Measurements from ENCODE around the gene NDUFS1. TPM values are rescaled to one million over a fixed set of nuclear protein-coding genes. Genes with fewer than 3 reads are reported as not detected.
"Not testable (repeated sequence)": the region's sequence is repeated elsewhere in the genome, so short reads cannot be mapped to it uniquely, and the experiment has no call there.

Gene NDUFS1
- total and polyA plus RNA-seq, 10 of the 15 experiments (the other 5 are each of a cell fraction or from before 2014, with no cell fraction given), result 62.6 to 108 (median 90.4) TPM

DNA sequence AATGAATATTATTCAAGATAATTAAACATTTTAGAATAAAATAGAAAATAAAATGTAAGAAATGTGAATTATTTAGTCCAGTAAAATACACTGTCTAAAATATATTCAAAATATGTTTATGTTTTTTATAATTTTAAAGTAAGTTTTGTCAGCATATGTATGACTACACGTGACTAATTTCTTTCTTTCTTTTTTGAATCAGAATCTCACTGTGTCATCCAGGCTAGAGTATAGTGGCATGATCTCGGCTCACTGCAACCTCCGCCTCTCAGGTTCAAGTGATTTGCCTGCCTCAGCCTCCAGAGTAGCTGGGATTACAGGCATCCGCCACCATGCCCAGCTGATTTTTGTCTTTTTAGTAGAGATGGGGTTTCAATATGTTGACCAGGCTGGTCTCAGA lies 54.2 kb downstream of the NDUFS1 start:
- TF ChIP-seq MEF2B (IDR thresholded peaks at IDR 0.05; ENCODE audit: partially characterized antibody, poor library complexity, severe bottlenecking) (no peak), SREBF1 (IDR thresholded peaks at IDR 0.05; ENCODE audit: low read length) (no peak), JUNB (IDR thresholded peaks at IDR 0.05) (no peak), CHD4 (IDR thresholded peaks at IDR 0.05) (no peak), ZSCAN29 (IDR thresholded peaks at IDR 0.05) (no peak), TCF7 (IDR thresholded peaks at IDR 0.05; ENCODE audit: borderline replicate concordance) (no peak), MTA3 (IDR thresholded peaks at IDR 0.05; ENCODE audit: borderline replicate concordance, low read length) (no peak), CHD1 (IDR thresholded peaks at IDR 0.05; ENCODE audit: low read depth, low read length) (no peak), EZH2 (IDR thresholded peaks at IDR 0.05; ENCODE audit: borderline replicate concordance, control insufficient read depth, low read depth, low read length) (no peak)
- TF ChIP-seq, protein P1, sequence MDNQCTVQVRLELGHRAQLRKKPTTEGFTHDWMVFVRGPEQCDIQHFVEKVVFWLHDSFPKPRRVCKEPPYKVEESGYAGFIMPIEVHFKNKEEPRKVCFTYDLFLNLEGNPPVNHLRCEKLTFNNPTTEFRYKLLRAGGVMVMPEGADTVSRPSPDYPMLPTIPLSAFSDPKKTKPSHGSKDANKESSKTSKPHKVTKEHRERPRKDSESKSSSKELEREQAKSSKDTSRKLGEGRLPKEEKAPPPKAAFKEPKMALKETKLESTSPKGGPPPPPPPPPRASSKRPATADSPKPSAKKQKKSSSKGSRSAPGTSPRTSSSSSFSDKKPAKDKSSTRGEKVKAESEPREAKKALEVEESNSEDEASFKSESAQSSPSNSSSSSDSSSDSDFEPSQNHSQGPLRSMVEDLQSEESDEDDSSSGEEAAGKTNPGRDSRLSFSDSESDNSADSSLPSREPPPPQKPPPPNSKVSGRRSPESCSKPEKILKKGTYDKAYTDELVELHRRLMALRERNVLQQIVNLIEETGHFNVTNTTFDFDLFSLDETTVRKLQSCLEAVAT (IDR thresholded peaks at IDR 0.05), result no peak
- TF ChIP-seq, protein P2, sequence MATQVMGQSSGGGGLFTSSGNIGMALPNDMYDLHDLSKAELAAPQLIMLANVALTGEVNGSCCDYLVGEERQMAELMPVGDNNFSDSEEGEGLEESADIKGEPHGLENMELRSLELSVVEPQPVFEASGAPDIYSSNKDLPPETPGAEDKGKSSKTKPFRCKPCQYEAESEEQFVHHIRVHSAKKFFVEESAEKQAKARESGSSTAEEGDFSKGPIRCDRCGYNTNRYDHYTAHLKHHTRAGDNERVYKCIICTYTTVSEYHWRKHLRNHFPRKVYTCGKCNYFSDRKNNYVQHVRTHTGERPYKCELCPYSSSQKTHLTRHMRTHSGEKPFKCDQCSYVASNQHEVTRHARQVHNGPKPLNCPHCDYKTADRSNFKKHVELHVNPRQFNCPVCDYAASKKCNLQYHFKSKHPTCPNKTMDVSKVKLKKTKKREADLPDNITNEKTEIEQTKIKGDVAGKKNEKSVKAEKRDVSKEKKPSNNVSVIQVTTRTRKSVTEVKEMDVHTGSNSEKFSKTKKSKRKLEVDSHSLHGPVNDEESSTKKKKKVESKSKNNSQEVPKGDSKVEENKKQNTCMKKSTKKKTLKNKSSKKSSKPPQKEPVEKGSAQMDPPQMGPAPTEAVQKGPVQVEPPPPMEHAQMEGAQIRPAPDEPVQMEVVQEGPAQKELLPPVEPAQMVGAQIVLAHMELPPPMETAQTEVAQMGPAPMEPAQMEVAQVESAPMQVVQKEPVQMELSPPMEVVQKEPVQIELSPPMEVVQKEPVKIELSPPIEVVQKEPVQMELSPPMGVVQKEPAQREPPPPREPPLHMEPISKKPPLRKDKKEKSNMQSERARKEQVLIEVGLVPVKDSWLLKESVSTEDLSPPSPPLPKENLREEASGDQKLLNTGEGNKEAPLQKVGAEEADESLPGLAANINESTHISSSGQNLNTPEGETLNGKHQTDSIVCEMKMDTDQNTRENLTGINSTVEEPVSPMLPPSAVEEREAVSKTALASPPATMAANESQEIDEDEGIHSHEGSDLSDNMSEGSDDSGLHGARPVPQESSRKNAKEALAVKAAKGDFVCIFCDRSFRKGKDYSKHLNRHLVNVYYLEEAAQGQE (IDR thresholded peaks at IDR 0.05; ENCODE audit: low read depth, low read length), result no peak
- intact Hi-C loops (cut with micrococcal nuclease; ENCODE audit: unreplicated experiment), result no loop called here
- no TSS peak for BruUV-seq (replicated peaks)
- Histone ChIP-seq H3K27ac (ENCODE audit: control insufficient read depth, insufficient read depth) (no peak overlapping the region), H3K4me3 (no peak overlapping the region), H4K20me1 (ENCODE audit: control insufficient read depth, insufficient read depth) (no peaks in the 10 kb centered on the region), H3K79me2 (ENCODE audit: control insufficient read depth, insufficient read depth, low read length) (no peaks in the 10 kb centered on the region), H3K27me3 (replicated peaks in 1 of 2; ENCODE audit: control insufficient read depth in 2 of 2, insufficient read depth in 2 of 2, low read length in 1 of 2) (no peaks in the 10 kb centered on the region), H3K36me3 (ENCODE audit: control insufficient read depth in 2 of 2, insufficient read depth in 2 of 2, low read length in 1 of 2) (no peaks in the 10 kb centered on the region), H3K9ac (ENCODE audit: control insufficient read depth, insufficient read depth, low read length) (no peak overlapping the region), H3K4me2 (ENCODE audit: control insufficient read depth, insufficient read depth) (no peak overlapping the region), H3K4me1 (ENCODE audit: control insufficient read depth, insufficient read depth, low read length) (no peaks in the 10 kb centered on the region), H2AFZ (ENCODE audit: control insufficient read depth, low read depth, low read length) (no peak overlapping the region), H3K9me3 (replicated peaks; ENCODE audit: control insufficient read depth, insufficient read depth, low read length) (no peaks in the 10 kb centered on the region)
- ChIA-PET SMC1A (ENCODE audit: uncharacterized antibody, unreplicated experiment) (no interaction called here), RAD21 (ENCODE audit: unreplicated experiment) (no interaction called here), POLR2A (no interaction called here), CTCF (no interaction called here)
- ATAC-seq, result no peak
- no peak for FAIRE-seq
- DNase-seq (ENCODE audit: low read depth, low spot score), result no peak
- WGBS (ENCODE audit: insufficient coverage, insufficient replicate concordance, low lambda C conversion rate, missing lambda C conversion rate), result 37% methylated on average over 4 of the region's 4 CpGs
- in situ Hi-C loops (cut with MboI), result no loop called here

DNA sequence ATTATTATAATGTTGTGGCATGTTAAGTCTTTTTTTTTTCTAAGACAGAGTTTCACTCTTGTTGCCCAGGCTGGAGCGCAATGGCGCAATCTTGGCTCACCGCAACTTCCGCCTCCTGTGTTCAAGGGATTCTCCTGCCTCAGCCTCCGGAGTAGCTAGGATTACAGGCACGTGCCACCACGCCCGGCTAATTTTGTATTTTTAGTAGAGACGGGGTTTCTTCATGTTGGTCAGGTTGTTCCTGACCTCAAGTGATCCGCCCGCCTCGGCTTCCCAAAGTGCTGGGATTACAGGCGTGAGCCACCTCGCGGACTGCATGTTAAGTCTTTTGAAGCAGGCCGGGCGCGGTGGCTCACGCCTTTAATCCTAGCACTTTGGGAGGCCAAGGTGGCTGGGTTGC lies 60.4 kb downstream of the NDUFS1 start:
- H4K20me1 ChIP-seq (ENCODE audit: control insufficient read depth, insufficient read depth); BruUV-seq (replicated peaks); H3K4me1 ChIP-seq (ENCODE audit: control insufficient read depth, insufficient read depth, low read length); H3K27me3 ChIP-seq (replicated peaks in 1 of 2; ENCODE audit: control insufficient read depth in 2 of 2, insufficient read depth in 2 of 2, low read length in 1 of 2); SMC1A ChIA-PET (ENCODE audit: uncharacterized antibody, unreplicated experiment); CTCF ChIA-PET; H3K9ac ChIP-seq (ENCODE audit: control insufficient read depth, insufficient read depth, low read length); ATAC-seq; H2AFZ ChIP-seq (ENCODE audit: control insufficient read depth, low read depth, low read length); H3K4me2 ChIP-seq (ENCODE audit: control insufficient read depth, insufficient read depth); in situ Hi-C loops (cut with MboI); H3K27ac ChIP-seq (ENCODE audit: control insufficient read depth, insufficient read depth); FAIRE-seq; H3K4me3 ChIP-seq; H3K36me3 ChIP-seq (ENCODE audit: control insufficient read depth in 2 of 2, insufficient read depth in 2 of 2, low read length in 1 of 2); H3K9me3 ChIP-seq (replicated peaks; ENCODE audit: control insufficient read depth, insufficient read depth, low read length); intact Hi-C loops (cut with micrococcal nuclease; ENCODE audit: unreplicated experiment); RAD21 ChIA-PET (ENCODE audit: unreplicated experiment); POLR2A ChIA-PET; H3K79me2 ChIP-seq (ENCODE audit: control insufficient read depth, insufficient read depth, low read length); DNase-seq (ENCODE audit: low read depth, low spot score): not testable (repeated sequence)
- 86% methylated on average over 19 of the region's 19 CpGs for WGBS (ENCODE audit: insufficient coverage, insufficient replicate concordance, low lambda C conversion rate, missing lambda C conversion rate)

Data from GM12878 (cell line).